SK-N-SH (cell line): ENCODE results near the gene CBFA2T3. TPM values are rescaled to one million over a fixed set of nuclear protein-coding genes. Genes with fewer than 3 reads are reported as not detected.

Source experiments
- CTCF ChIA-PET: fragments of 300-600, 350-600 bp; formaldehyde crosslinking; extraction: SDS; loops from one replicate; lab custom pipeline; 2021; lab: Yijun Ruan, JAX
- POLR2A ChIA-PET: fragments of 350-600 bp; sonication (Branson Sonifier 250); formaldehyde crosslinking; extraction: SDS; loops from one replicate; lab custom pipeline; 2020; ENCODE audit warnings: antibody characterized with exemption, inconsistent platforms; lab: Yijun Ruan, JAX
- DNase-seq: peaks from one replicate; pipeline ENCODE4 v3.0.0; 2012
- H2AFZ ChIP-seq: fragments of 200-600 bp; sonication (generic); 2 replicates; pipeline ENCODE4 v1.8.1; 2016; ENCODE audit warnings: antibody characterized with exemption, mild to moderate bottlenecking, low read depth
- H3F3A ChIP-seq: fragments of 200-600 bp; sonication (generic); replicated peaks from 2 replicates; pipeline ENCODE3; 2016; ENCODE audit warnings: antibody characterized with exemption, mild to moderate bottlenecking; ENCODE audit not compliant: insufficient read depth
- H3K27ac ChIP-seq, 2 experiments: fragments of 200-500 bp in 1 of 2; fragments of 200-600 bp in 1 of 2; sonication (Bioruptor generic) in 1 of 2; sonication (generic), shearing (Covaris generic) in 1 of 2; 2 replicates each; pipeline versions ENCODE4 v1.5.1 to v1.6.1; 2014 to 2016; ENCODE audit warnings: low read depth in 2 of 2, inconsistent platforms in 1 of 2, low read length in 1 of 2, mild to moderate bottlenecking in 1 of 2, mixed read lengths in 1 of 2
- H3K27me3 ChIP-seq: fragments of 200-600 bp; sonication (generic), shearing (Covaris generic); 2 replicates; pipeline ENCODE4 v1.6.1; 2016; ENCODE audit warnings: mixed run types; ENCODE audit not compliant: insufficient read depth
- H3K36me3 ChIP-seq, 2 experiments: fragments of 200-500 bp in 1 of 2; fragments of 200-600 bp in 1 of 2; sonication (Bioruptor generic) in 1 of 2; sonication (generic) in 1 of 2; replicated peaks in 1 of 2; 2 replicates each; pipeline versions ENCODE3 to v1.5.1; 2014 to 2016; ENCODE audit warnings: low read length in 1 of 2, mild to moderate bottlenecking in 1 of 2; ENCODE audit not compliant: insufficient read depth in 2 of 2, control insufficient read depth in 1 of 2
- H3K4me1 ChIP-seq, 2 experiments: fragments of 200-500 bp in 1 of 2; fragments of 200-600 bp in 1 of 2; sonication (Bioruptor generic) in 1 of 2; sonication (generic), shearing (Covaris generic) in 1 of 2; 2 replicates each; pipeline versions ENCODE4 v1.5.1 to v1.6.1; 2014 to 2016; ENCODE audit warnings: low read depth in 1 of 2, low read length in 1 of 2, mixed run types in 1 of 2; ENCODE audit not compliant: insufficient read depth in 2 of 2, control insufficient read depth in 1 of 2
- H3K4me2 ChIP-seq: fragments of 200-600 bp; sonication (generic), shearing (Covaris generic); 2 replicates; pipeline ENCODE4 v1.6.1; 2017; ENCODE audit warnings: mixed run types
- H3K4me3 ChIP-seq, 2 experiments: fragments of 200-500 bp in 1 of 2; fragments of 200-600 bp in 1 of 2; sonication (Bioruptor generic) in 1 of 2; sonication (generic), shearing (Covaris generic) in 1 of 2; 2 replicates each; pipeline versions ENCODE4 v1.5.1 to v1.8.1; 2014 to 2016; ENCODE audit warnings: low read depth in 2 of 2, inconsistent platforms in 1 of 2, low read length in 1 of 2, mild to moderate bottlenecking in 1 of 2, mixed read lengths in 1 of 2, moderate library complexity in 1 of 2
- H3K79me2 ChIP-seq: fragments of 200-600 bp; sonication (generic); 2 replicates; pipeline ENCODE4 v1.8.1; 2017; ENCODE audit warnings: mild to moderate bottlenecking; ENCODE audit not compliant: insufficient read depth
- H3K9ac ChIP-seq: fragments of 200-600 bp; sonication (generic); 2 replicates; pipeline ENCODE4 v1.6.1; 2017; ENCODE audit warnings: mixed run types
- H3K9me2 ChIP-seq: fragments of 200-600 bp; sonication (generic); 2 replicates; pipeline ENCODE4 v1.6.1; 2017; ENCODE audit warnings: mixed run types
- H3K9me3 ChIP-seq: fragments of 200-600 bp; sonication (generic); 2 replicates; pipeline ENCODE4 v1.6.1; 2017; ENCODE audit warnings: mixed run types, mild to moderate bottlenecking, moderate library complexity
- H4K20me1 ChIP-seq: fragments of 200-600 bp; sonication (generic); 2 replicates; pipeline ENCODE4 v1.6.1; 2017; ENCODE audit warnings: mild to moderate bottlenecking, mixed run types; ENCODE audit not compliant: insufficient read depth
- ELF1 ChIP-seq: IDR thresholded peaks from 2 replicates; pipeline ENCODE4 v1.4.0; 2012
- EZH2phosphoT487 ChIP-seq: fragments of 200-600 bp; sonication (generic); IDR thresholded peaks from 2 replicates; pipeline ENCODE4 v1.6.1; 2017; ENCODE audit warnings: low read depth, mixed run types, mild to moderate bottlenecking, antibody characterized with exemption, moderate library complexity, borderline replicate concordance
- JUND ChIP-seq: IDR thresholded peaks from 2 replicates; pipeline ENCODE4 v1.4.0; 2012
- NFIC ChIP-seq: IDR thresholded peaks from 2 replicates; pipeline ENCODE4 v1.4.0; 2012; ENCODE audit warnings: borderline replicate concordance
- RCOR1 ChIP-seq: fragments of 150-350 bp; IDR thresholded peaks from 2 replicates; pipeline ENCODE4 v1.6.1; 2017; ENCODE audit warnings: antibody characterized with exemption, low read length
- SIN3A ChIP-seq: IDR thresholded peaks from 2 replicates; pipeline ENCODE4 v1.6.1; 2012; ENCODE audit warnings: low read depth, mild to moderate bottlenecking, low read length, moderate library complexity, borderline replicate concordance
- SMC3 ChIP-seq: IDR thresholded peaks from 2 replicates; pipeline ENCODE4 v1.6.1; 2012; ENCODE audit warnings: low read depth, low read length, improper control_type of control experiment
- TCF12 ChIP-seq: IDR thresholded peaks from 2 replicates; pipeline ENCODE4 v1.4.0; 2012
- USF1 ChIP-seq: IDR thresholded peaks from 2 replicates; pipeline ENCODE4 v1.4.0; 2012; ENCODE audit warnings: low read depth, borderline replicate concordance
- WGBS: methylation state at CpG from one replicate; pipeline ENCODE4 v1.1.6; 2017; ENCODE audit warnings: low lambda C conversion rate; 5-methylcytosine and 5-hydroxymethylcytosine counted together
- polyA plus RNA-seq, 3 experiments: library from polyadenylated mRNA; depleted of rRNA; stranded (reverse); fragments of >200 nt; gene quantifications; 2 replicates each; pipeline ENCODE4 v1.2.3, GENCODE V29; 2012
- TF ChIP-seq, protein P1 (sequence below): fragments of 200-600 bp; sonication (generic); IDR thresholded peaks from 2 replicates; pipeline ENCODE4 v1.6.1; 2017; ENCODE audit warnings: antibody characterized with exemption, mild to moderate bottlenecking, moderate library complexity
- TF ChIP-seq, protein P2 (sequence below): fragments of 150-350 bp; IDR thresholded peaks from 2 replicates; pipeline ENCODE4 v1.6.1; 2016; ENCODE audit warnings: mild to moderate bottlenecking, low read depth, low read length

CBFA2T3 gene
- polyA plus RNA-seq, 1 of the 3 experiments (the other 2 are of a cell fraction): not detected

DNA sequence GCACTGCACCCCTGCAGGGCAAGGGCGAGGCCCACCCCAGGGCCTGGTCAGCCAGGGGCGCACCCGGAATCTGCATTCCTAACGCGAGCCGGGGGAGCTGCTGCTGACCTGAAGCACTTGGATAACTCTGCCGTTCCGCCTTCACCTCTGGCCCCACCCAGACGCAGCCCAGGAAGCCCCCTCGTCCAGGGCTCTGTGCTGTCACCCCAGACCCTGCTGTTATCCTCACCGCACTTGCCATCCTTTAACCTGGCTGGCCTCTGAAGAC, 97.3 kb downstream of the CBFA2T3 start:
- H3K79me2 ChIP-seq: no peaks in the 10 kb centered on the region
- no peak overlapping the region for H3K9ac ChIP-seq
- no peak overlapping the region for H2AFZ ChIP-seq
- H3K27ac ChIP-seq: no peak overlapping the region
- H3K9me3 ChIP-seq: no peaks in the 10 kb centered on the region
- no peaks in the 10 kb centered on the region for H3F3A ChIP-seq
- no peak overlapping the region for H3K4me2 ChIP-seq
- H3K4me1 ChIP-seq: peaks cover 0 to 3% of the 10 kb centered on the region in 2 experiments; a peak in 1 of 4 replicates
- no peak for DNase-seq
- WGBS: 33% methylated on average over 2 of the region's 11 CpGs
- ChIA-PET CTCF (interaction anchor here (1.0 to 1.6 kb wide), 3 partner anchors 22 to 137 kb away, joined by 3 to 4 read pairs (median 3); no protein-coding TSS in a partner anchor), POLR2A (no interaction called here)
- H3K27me3 ChIP-seq: peaks cover 81% of the 10 kb centered on the region
- H3K4me3 ChIP-seq: no peak overlapping the region
- H3K36me3 ChIP-seq: no peaks in the 10 kb centered on the region
- no peaks in the 10 kb centered on the region for H3K9me2 ChIP-seq
- 0 out of 2 replicates have a peak, but pooled peaks cover 3% of the 10 kb centered on the region for H4K20me1 ChIP-seq
- TF ChIP-seq, protein P1, sequence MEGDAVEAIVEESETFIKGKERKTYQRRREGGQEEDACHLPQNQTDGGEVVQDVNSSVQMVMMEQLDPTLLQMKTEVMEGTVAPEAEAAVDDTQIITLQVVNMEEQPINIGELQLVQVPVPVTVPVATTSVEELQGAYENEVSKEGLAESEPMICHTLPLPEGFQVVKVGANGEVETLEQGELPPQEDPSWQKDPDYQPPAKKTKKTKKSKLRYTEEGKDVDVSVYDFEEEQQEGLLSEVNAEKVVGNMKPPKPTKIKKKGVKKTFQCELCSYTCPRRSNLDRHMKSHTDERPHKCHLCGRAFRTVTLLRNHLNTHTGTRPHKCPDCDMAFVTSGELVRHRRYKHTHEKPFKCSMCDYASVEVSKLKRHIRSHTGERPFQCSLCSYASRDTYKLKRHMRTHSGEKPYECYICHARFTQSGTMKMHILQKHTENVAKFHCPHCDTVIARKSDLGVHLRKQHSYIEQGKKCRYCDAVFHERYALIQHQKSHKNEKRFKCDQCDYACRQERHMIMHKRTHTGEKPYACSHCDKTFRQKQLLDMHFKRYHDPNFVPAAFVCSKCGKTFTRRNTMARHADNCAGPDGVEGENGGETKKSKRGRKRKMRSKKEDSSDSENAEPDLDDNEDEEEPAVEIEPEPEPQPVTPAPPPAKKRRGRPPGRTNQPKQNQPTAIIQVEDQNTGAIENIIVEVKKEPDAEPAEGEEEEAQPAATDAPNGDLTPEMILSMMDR: no peak
- TF ChIP-seq, all 33 proteins: peak for 0

DNA sequence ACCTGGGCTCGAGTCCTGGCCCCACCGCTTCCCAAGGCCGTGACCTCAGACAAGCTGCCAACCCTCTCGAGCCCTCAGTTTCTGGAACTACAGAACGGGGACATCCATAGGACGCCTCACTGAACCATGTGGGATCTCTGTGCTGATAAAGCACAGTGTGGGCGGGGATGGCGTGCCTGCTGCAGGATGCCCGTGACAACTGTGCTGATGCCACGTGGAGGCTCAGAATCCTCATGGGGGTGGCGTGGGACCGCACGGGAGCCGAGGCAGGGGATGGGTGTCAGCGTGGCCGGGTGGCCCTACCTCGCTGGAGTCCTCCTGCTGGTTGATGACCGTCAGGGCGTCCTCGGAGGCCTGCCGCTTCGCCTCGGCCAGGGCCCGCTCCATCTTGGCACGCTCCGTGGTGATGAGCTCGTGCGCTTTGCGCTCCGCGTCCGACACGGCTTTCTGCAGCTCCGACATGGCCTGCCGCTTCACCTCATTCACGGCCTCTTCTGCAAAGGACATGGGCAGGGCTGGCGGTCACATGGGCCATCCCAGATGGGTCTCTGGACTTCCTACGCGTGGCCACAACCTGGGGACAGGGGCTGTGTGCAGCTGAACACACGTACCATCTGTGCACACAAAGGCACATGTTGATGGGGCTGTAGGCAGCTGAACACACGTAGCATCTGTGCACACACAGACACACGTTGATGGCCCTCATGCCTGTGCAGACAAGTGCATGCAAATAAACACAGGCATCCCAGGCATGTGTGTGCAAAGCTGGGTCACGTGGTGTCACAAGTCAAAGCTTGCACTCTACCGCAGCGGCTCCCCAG, 97.8 kb downstream of the CBFA2T3 start:
- Histone ChIP-seq H3K27ac (no peak overlapping the region), H3K4me3 (no peak overlapping the region)
- ChIA-PET POLR2A (no interaction called here), CTCF (interaction anchor here (1.0 to 1.6 kb wide), 3 partner anchors 21 to 136 kb away, joined by 3 to 4 read pairs (median 3); no protein-coding TSS in a partner anchor)
- no peak for TF ChIP-seq SIN3A
- TF ChIP-seq USF1: 0 out of 2 replicates have a peak, but pooled peaks have one; percentile 58
- TF ChIP-seq, all 33 proteins: peak for 1
- no peak overlapping the region for H3K4me2 ChIP-seq
- DNase-seq: no peak
- H4K20me1 ChIP-seq: 0 out of 2 replicates have a peak, but pooled peaks cover 3% of the 10 kb centered on the region
- H3K27me3 ChIP-seq: peaks cover 86% of the 10 kb centered on the region
- no peak overlapping the region for H2AFZ ChIP-seq
- H3F3A ChIP-seq: no peaks in the 10 kb centered on the region
- H3K9me3 ChIP-seq: no peaks in the 10 kb centered on the region
- H3K79me2 ChIP-seq: no peaks in the 10 kb centered on the region
- peaks cover 0 to 3% of the 10 kb centered on the region in 2 experiments; a peak in 1 of 4 replicates for H3K4me1 ChIP-seq
- H3K9me2 ChIP-seq: no peaks in the 10 kb centered on the region
- no peak overlapping the region for H3K9ac ChIP-seq
- H3K36me3 ChIP-seq: no peaks in the 10 kb centered on the region
- WGBS: 45% methylated on average over 30 of the region's 45 CpGs

- Histone ChIP-seq H3K27ac (no peak overlapping the region), H4K20me1 (0 out of 2 replicates have a peak, but pooled peaks cover 3% of the 10 kb centered on the region), H3K4me1 (peaks cover 0 to 3% of the 10 kb centered on the region in 2 experiments; a peak in 1 of 4 replicates), H3F3A (no peaks in the 10 kb centered on the region), H3K9ac (no peak overlapping the region), H2AFZ (no peak overlapping the region), H3K4me3 (no peak overlapping the region), H3K9me3 (no peaks in the 10 kb centered on the region), H3K36me3 (no peaks in the 10 kb centered on the region), H3K9me2 (no peaks in the 10 kb centered on the region), H3K79me2 (no peaks in the 10 kb centered on the region), H3K27me3 (peaks cover 94% of the 10 kb centered on the region), H3K4me2 (no peak overlapping the region)
- POLR2A ChIA-PET: interaction anchor here (0.6 kb wide), 1 partner anchor 1547 kb away, joined by 3 read pairs; no protein-coding TSS in a partner anchor
- CTCF ChIA-PET: interaction anchor here (1.1 kb wide), 1 partner anchor 10 kb away, joined by 3 read pairs; no protein-coding TSS in a partner anchor
- no peak for DNase-seq
- WGBS: 28% methylated on average over 7 of the region's 20 CpGs
- TF ChIP-seq JUND: no peak
- no peak for TF ChIP-seq NFIC
- TF ChIP-seq SMC3: no peak
- no peak for TF ChIP-seq ELF1
- TF ChIP-seq TCF12: no peak
- TF ChIP-seq EZH2phosphoT487: no peak
- TF ChIP-seq, protein P1: no peak
- TF ChIP-seq RCOR1: no peak
- no peak for TF ChIP-seq USF1
- TF ChIP-seq, protein P2, sequence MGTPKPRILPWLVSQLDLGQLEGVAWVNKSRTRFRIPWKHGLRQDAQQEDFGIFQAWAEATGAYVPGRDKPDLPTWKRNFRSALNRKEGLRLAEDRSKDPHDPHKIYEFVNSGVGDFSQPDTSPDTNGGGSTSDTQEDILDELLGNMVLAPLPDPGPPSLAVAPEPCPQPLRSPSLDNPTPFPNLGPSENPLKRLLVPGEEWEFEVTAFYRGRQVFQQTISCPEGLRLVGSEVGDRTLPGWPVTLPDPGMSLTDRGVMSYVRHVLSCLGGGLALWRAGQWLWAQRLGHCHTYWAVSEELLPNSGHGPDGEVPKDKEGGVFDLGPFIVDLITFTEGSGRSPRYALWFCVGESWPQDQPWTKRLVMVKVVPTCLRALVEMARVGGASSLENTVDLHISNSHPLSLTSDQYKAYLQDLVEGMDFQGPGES: no peak
Observed at GRCh38 chr16:88878356-88878755, 98.7 kb downstream of the CBFA2T3 start.
